Esophagus muscularis mucosa (tissue), 4 donors: ENCODE measurements around the gene PCNX1.

ENCODE experiments used
- CTCF ChIP-seq, 3 experiments: fragments of 200-600 bp in 2 of 3; fragments of 450-650 bp in 1 of 3; sonication (generic) in 2 of 3; IDR thresholded peaks; one replicate each; pipeline ENCODE4 v1.5.1; 2017 to 2019; ENCODE audit warnings: antibody characterized with exemption in 3 of 3, mild to moderate bottlenecking in 2 of 3, moderate library complexity in 1 of 3
- EP300 ChIP-seq: sonication (generic); formaldehyde crosslinking; IDR thresholded peaks from one replicate; pipeline ENCODE4 v1.6.1; 2017; ENCODE audit warnings: antibody characterized with exemption
- POLR2AphosphoS5 ChIP-seq, 2 donors: sonication (generic); formaldehyde crosslinking; IDR thresholded peaks; one replicate each; pipeline ENCODE4 v1.6.1; 2017; ENCODE audit warnings: antibody characterized with exemption in 2 of 2

- TF ChIP-seq CTCF (IDR thresholded peaks at IDR 0.05) (no peak), POLR2AphosphoS5 (IDR thresholded peaks at IDR 0.05) (no peak), EP300 (no peak)
Observed at GRCh38 chr14:70957710-70958109, 50.5 kb downstream of the PCNX1 start.
